Endothelial cell of umbilical vein (primary cell): ENCODE measurements around the gene TFAP2A.

Experiments
- CTCF ChIP-seq, 2 donors: IDR thresholded peaks; 1 replicate in 1 of 2; 2 replicates in 1 of 2; pipeline ENCODE4 v1.5.1; 2011; ENCODE audit warnings: low read length in 2 of 2, mild to moderate bottlenecking in 2 of 2, moderate library complexity in 2 of 2, control low read depth in 1 of 2, inconsistent platforms in 1 of 2, low read depth in 1 of 2; ENCODE audit not compliant: insufficient read depth in 1 of 2; ENCODE audit errors: extremely low read depth in 1 of 2
- EZH2 ChIP-seq: IDR thresholded peaks from 2 replicates; pipeline ENCODE4 v1.6.1; 2012; ENCODE audit warnings: borderline replicate concordance, low read depth, mild to moderate bottlenecking, moderate library complexity, low read length, inconsistent platforms; ENCODE audit not compliant: severe bottlenecking
- FOS ChIP-seq: IDR thresholded peaks from 2 replicates; pipeline ENCODE4 v1.6.1; 2011; ENCODE audit warnings: mild to moderate bottlenecking, low read length, moderate library complexity, borderline replicate concordance; ENCODE audit not compliant: insufficient read depth
- JUN ChIP-seq: IDR thresholded peaks from 2 replicates; pipeline ENCODE4 v1.6.1; 2011; ENCODE audit warnings: borderline replicate concordance, low read depth; ENCODE audit not compliant: insufficient read length, insufficient read depth
- POLR2A ChIP-seq: IDR thresholded peaks from 2 replicates; pipeline ENCODE4 v1.6.1; 2012; ENCODE audit warnings: low read depth, mild to moderate bottlenecking, control low read depth, low read length
- POLR2AphosphoS5 ChIP-seq: IDR thresholded peaks from 2 replicates; pipeline ENCODE4 v1.6.1; 2012; ENCODE audit warnings: low read depth, mild to moderate bottlenecking, control low read depth, low read length, moderate library complexity; ENCODE audit not compliant: insufficient read depth
- TF ChIP-seq, protein P1 (sequence below): IDR thresholded peaks from 2 replicates; pipeline ENCODE4 v1.6.1; 2011; ENCODE audit not compliant: insufficient read depth, insufficient read length

DNA sequence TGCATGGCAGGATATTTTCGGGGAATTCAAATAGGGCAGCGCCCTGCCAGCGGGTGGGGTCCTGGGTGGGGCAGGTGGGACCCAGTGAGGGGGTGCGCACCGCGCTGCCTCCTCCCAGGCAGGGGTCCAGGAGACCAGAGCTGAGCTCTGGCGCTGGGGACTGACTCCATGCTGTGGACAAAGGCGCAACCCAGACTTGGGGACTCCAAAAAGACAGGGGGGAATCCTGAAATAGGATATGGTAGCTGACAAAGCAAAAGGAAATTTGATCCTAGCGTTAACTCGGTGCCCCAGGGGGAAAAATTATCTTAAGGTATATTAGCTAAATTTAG is 23.6 kb downstream of the TFAP2A start:
- TF ChIP-seq POLR2AphosphoS5: no peak
- TF ChIP-seq CTCF (IDR thresholded peaks at IDR 0.05; ENCODE audit: extremely low read depth in 1 of 2, insufficient read depth in 1 of 2, low read depth in 1 of 2, low read length in 2 of 2): no peak
- TF ChIP-seq EZH2: no peak
- TF ChIP-seq JUN: no peak
- TF ChIP-seq, protein P1, sequence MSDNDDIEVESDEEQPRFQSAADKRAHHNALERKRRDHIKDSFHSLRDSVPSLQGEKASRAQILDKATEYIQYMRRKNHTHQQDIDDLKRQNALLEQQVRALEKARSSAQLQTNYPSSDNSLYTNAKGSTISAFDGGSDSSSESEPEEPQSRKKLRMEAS: no peak
- TF ChIP-seq POLR2A: no peak
- no peak for TF ChIP-seq FOS
